AG10803 (cell line): ENCODE results near the gene CTNS.
A peak's percentile ranks its signal among the peaks of the same experiment; 100 is the strongest.

ENCODE experiments used
- DNase-seq: peaks from one replicate; pipeline ENCODE4 v3.0.0; 2010; ENCODE audit warnings: low read depth
- H3K4me3 ChIP-seq: 2 replicates; pipeline ENCODE4 v1.5.1; 2011; ENCODE audit warnings: mild to moderate bottlenecking, low read length, control low read depth
- CTCF ChIP-seq: conservative IDR thresholded peaks from 2 replicates; pipeline ENCODE4 v1.5.1; 2011; ENCODE audit warnings: mild to moderate bottlenecking, low read length, control low read depth, inconsistent platforms

Gene CTNS

GRCh38 chr17:3603119-3603869 is 33.3 kb upstream of the CTNS start:
- peak; percentile 72 for DNase-seq
- TF ChIP-seq CTCF, result no peak
- no peak overlapping the region for H3K4me3 ChIP-seq

- DNase-seq, result no peak
- H3K4me3 ChIP-seq, result no peak overlapping the region
- TF ChIP-seq CTCF, result no peak
These were observed 32.7 kb upstream of the CTNS start for GRCh38 chr17:3603870-3604259.

GRCh38 chr17:3609689-3610088 is 26.9 kb upstream of the CTNS start:
- DNase-seq, result no peak
- TF ChIP-seq CTCF, result no peak
- H3K4me3 ChIP-seq, result no peak overlapping the region

- TF ChIP-seq CTCF, result no peak
- DNase-seq, result no peak
- no peak overlapping the region for H3K4me3 ChIP-seq
These were observed 26.0 kb upstream of the CTNS start for GRCh38 chr17:3610523-3610922.

- no peak for DNase-seq
- no peak for TF ChIP-seq CTCF
- no peak overlapping the region for H3K4me3 ChIP-seq
These were observed 23.4 kb upstream of the CTNS start for GRCh38 chr17:3613124-3613523.

GRCh38 chr17:3615160-3615870 is 21.2 kb upstream of the CTNS start:
- no peak overlapping the region for H3K4me3 ChIP-seq
- no peak for TF ChIP-seq CTCF

More at GRCh38 chr17:3615160-3615870, 21.2 kb upstream of the CTNS start:
- DNase-seq, result no peak
